ENCODE measurements around the gene CDKAL1. TPM values are rescaled to one million over a fixed set of nuclear protein-coding genes. Genes with fewer than 3 reads are reported as not detected.

The CDKAL1 gene
- total and polyA plus RNA-seq, 10 of the 15 experiments (the other 5 are each of a cell fraction or from before 2014, with no cell fraction given) = 10.7 to 26.9 (median 17.3) TPM

DNA sequence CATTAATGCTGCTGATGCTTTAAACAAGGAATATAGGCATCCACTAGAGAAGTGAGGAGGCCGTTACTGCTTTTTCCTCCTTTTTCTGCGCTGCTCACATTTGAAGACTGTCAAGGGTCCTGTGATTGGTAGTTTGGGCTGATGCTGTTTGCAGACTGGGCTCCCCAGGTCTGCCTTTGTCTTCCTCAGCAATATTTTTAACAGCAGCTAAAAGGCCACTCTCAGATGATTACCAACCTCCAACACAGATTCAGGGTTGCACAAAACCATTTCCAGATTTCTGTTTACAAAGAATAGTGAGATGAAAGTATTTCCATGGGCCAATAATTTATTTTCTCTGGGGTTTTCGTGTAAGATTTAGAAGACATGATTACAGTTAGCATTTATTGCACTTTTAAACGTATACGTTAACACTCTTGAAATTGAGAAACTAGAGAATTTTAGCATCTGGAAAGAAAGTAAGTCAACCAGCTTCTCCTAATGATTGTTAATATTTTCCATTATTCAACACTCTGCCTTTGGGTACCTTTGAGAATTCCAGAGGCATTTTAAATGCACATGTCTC, 584.0 kb downstream of the CDKAL1 start:
- H3K79me2 ChIP-seq (ENCODE audit: control insufficient read depth, insufficient read depth, low read length) = no peaks in the 10 kb centered on the region
- no peaks in the 10 kb centered on the region for H3K27me3 ChIP-seq (replicated peaks in 1 of 2; ENCODE audit: control insufficient read depth in 2 of 2, insufficient read depth in 2 of 2, low read length in 1 of 2)
- intact Hi-C loops (cut with micrococcal nuclease; ENCODE audit: unreplicated experiment) (no loop called here), in situ Hi-C loops (cut with MboI) (no loop called here)
- no peak overlapping the region for H3K9ac ChIP-seq (ENCODE audit: control insufficient read depth, insufficient read depth, low read length)
- ChIA-PET RAD21 (ENCODE audit: unreplicated experiment) (interaction anchor here (0.8 kb wide), 1 partner anchor 554 kb away, joined by 3 read pairs; no protein-coding TSS in a partner anchor), POLR2A (interaction anchor here (0.6 to 1.5 kb wide), 2 partner anchors 17 to 247 kb away, joined by 3 to 4 read pairs; no protein-coding TSS in a partner anchor), CTCF (interaction anchor here (0.8 to 2.0 kb wide), 4 partner anchors 12 to 470 kb away, joined by 3 to 5 read pairs (median 4); no protein-coding TSS in a partner anchor), SMC1A (ENCODE audit: uncharacterized antibody, unreplicated experiment) (interaction anchor here (0.6 to 1.3 kb wide), 8 partner anchors 8 to 140 kb away, joined by 3 to 4 read pairs (median 3); no protein-coding TSS in a partner anchor)
- no peaks in the 10 kb centered on the region for H3K4me1 ChIP-seq (ENCODE audit: control insufficient read depth, insufficient read depth, low read length)
- H2AFZ ChIP-seq (ENCODE audit: control insufficient read depth, low read depth, low read length) = no peak overlapping the region
- no TSS peak for BruUV-seq (replicated peaks)
- no peaks in the 10 kb centered on the region for H3K36me3 ChIP-seq (ENCODE audit: control insufficient read depth in 2 of 2, insufficient read depth in 2 of 2, low read length in 1 of 2)
- WGBS (ENCODE audit: insufficient coverage, insufficient replicate concordance, low lambda C conversion rate, missing lambda C conversion rate) = 96% methylated on average over 5 of the region's 5 CpGs
- TF ChIP-seq NBN (IDR thresholded peaks at IDR 0.05) (no peak), ATF7 (IDR thresholded peaks at IDR 0.05; ENCODE audit: low read depth) (no peak), PAX5 (IDR thresholded peaks at IDR 0.05; ENCODE audit: borderline replicate concordance, low read depth, low read length) (no peak), NRF1 (conservative IDR thresholded peaks at IDR 0.05; ENCODE audit: low read depth, low read length) (no peak), SREBF2 (IDR thresholded peaks at IDR 0.05; ENCODE audit: low read length) (no peak), KAT2A (conservative IDR thresholded peaks at IDR 0.05; ENCODE audit: control insufficient read depth, low read depth, low read length) (no peak), ZNF687 (IDR thresholded peaks at IDR 0.05) (no peak), PML (IDR thresholded peaks at IDR 0.05; ENCODE audit: low read length) (no peak), POLR2AphosphoS2 (IDR thresholded peaks at IDR 0.05; ENCODE audit: low read depth, low read length) (no peak), TARDBP (IDR thresholded peaks at IDR 0.05; ENCODE audit: borderline replicate concordance) (no peak), FOXM1 (IDR thresholded peaks at IDR 0.05; ENCODE audit: low read depth, low read length) (no peak)
- no peaks in the 10 kb centered on the region for H4K20me1 ChIP-seq (ENCODE audit: control insufficient read depth, insufficient read depth)
- H3K4me3 ChIP-seq = no peak overlapping the region
- H3K9me3 ChIP-seq (replicated peaks; ENCODE audit: control insufficient read depth, insufficient read depth, low read length) = no peaks in the 10 kb centered on the region
- ATAC-seq (no peak), DNase-seq (ENCODE audit: low read depth, low spot score) (no peak), FAIRE-seq (no peak)
- no peak overlapping the region for H3K4me2 ChIP-seq (ENCODE audit: control insufficient read depth, insufficient read depth)
- H3K27ac ChIP-seq (ENCODE audit: control insufficient read depth, insufficient read depth) = no peak overlapping the region
